Fibroblast of villous mesenchyme (primary cell): Measurements from ENCODE around the gene ANKRD27. TPM values are rescaled to one million over a fixed set of nuclear protein-coding genes. Genes with fewer than 3 reads are reported as not detected.

Experiments
- DNase-seq: peaks from one replicate; pipeline ENCODE4 v3.0.0-alpha.2; 2010; ENCODE audit warnings: low read depth
- H3K4me3 ChIP-seq: 2 replicates; pipeline ENCODE4 v1.5.1; 2011; ENCODE audit warnings: low read depth, mild to moderate bottlenecking, low read length
- total RNA-seq: library from RNA; depleted of rRNA; stranded (reverse); fragments of >200 nt; gene quantifications from 2 replicates; pipeline ENCODE4 v1.2.3, GENCODE V29; 2012
- TF ChIP-seq, protein P1 (sequence below): IDR thresholded peaks from 2 replicates; pipeline ENCODE4 v1.5.1; 2012; ENCODE audit warnings: low read depth, mild to moderate bottlenecking, low read length; ENCODE audit not compliant: insufficient read depth

The ANKRD27 gene
- total RNA-seq, 1 donor, result 37.1 TPM

DNA sequence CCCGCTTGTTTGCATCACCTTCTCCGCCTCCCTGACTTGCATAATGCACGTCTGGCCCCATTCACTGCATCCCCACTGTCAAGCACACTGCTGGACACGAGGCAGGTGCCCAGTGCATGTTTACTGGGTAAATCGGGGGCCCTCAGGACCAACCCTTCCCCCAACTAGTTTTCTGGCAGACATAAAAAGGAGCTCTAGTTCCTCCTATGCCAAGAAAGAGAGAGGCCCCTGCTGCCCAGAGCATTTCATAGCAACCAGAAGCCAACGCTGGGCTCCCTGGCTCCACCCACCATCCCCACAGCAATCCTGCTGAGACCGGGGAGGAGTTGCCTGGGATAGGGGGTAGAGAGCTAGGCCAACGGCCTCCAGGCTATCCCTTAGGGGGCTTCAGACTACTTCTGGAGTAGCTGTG, 23.2 kb downstream of the ANKRD27 start:
- TF ChIP-seq, protein P1, sequence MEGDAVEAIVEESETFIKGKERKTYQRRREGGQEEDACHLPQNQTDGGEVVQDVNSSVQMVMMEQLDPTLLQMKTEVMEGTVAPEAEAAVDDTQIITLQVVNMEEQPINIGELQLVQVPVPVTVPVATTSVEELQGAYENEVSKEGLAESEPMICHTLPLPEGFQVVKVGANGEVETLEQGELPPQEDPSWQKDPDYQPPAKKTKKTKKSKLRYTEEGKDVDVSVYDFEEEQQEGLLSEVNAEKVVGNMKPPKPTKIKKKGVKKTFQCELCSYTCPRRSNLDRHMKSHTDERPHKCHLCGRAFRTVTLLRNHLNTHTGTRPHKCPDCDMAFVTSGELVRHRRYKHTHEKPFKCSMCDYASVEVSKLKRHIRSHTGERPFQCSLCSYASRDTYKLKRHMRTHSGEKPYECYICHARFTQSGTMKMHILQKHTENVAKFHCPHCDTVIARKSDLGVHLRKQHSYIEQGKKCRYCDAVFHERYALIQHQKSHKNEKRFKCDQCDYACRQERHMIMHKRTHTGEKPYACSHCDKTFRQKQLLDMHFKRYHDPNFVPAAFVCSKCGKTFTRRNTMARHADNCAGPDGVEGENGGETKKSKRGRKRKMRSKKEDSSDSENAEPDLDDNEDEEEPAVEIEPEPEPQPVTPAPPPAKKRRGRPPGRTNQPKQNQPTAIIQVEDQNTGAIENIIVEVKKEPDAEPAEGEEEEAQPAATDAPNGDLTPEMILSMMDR, result no peak
- DNase-seq, result peak; percentile 13
- H3K4me3 ChIP-seq, result no peak overlapping the region

DNA sequence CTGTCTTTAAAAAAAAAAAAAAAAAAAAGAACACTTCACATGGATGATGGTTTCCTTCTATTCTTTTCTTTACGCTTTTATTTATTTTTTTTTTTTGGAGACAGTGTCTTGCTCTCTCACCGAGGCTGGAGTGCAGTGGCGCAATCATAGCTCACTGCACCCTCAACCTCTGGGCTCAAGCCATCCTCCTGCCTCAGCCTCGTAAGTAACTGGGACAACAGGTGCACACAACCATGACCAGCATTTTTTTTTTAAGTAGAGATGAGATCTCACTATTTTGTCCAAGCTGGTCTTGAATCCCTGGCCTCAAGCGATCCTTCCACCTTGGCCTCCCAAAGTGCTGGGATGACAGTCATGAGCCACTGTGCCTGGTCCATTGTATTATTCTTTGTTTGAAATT, 24.3 kb downstream of the ANKRD27 start:
- no peak overlapping the region for H3K4me3 ChIP-seq
- no peak for DNase-seq
- TF ChIP-seq, protein P1, result no peak

DNA sequence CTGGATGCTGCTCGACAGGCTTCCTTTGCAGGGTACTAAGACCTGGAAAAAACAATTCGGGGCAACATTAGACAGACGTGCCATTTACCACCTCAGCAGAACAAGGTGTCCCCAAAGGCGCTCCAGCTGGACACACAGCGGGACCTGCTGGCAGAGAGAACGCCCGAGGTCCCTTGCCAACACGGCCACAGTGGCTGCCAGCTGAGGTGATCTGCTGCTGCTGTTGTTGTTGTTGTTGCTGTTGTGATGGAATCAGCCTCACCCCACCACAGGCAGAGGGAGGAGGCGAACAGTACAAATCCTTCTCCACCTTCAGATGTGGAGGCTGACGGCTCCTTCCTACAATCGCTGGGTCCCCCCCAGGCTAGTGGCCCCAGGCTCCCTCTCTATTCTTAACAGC, 25.2 kb downstream of the ANKRD27 start:
- no peak for DNase-seq

DNA sequence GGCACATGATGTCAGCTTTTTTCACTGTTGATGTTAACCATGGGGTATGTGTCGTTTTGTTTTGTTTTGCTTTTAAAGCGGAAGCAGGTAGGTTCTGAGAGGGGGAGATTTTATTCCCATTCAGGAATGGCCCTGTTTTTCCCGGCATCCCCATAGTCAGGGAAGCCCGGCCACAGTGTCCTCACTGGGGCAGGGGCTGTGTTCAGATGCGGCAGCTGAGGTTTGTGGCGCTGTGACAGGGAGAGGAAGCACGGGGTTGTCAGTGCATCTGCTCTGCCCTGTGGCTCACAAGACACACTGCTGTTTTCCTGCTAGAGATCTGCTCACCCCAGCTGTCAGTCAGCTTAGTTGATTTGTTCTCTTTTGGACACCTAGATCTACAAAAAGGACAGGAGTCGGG, 27.6 kb downstream of the ANKRD27 start:
- TF ChIP-seq, protein P1, result no peak

More for the DNA sequence above, 25.2 kb downstream of the ANKRD27 start:
- no peak overlapping the region for H3K4me3 ChIP-seq
- TF ChIP-seq, protein P1, result no peak

DNA sequence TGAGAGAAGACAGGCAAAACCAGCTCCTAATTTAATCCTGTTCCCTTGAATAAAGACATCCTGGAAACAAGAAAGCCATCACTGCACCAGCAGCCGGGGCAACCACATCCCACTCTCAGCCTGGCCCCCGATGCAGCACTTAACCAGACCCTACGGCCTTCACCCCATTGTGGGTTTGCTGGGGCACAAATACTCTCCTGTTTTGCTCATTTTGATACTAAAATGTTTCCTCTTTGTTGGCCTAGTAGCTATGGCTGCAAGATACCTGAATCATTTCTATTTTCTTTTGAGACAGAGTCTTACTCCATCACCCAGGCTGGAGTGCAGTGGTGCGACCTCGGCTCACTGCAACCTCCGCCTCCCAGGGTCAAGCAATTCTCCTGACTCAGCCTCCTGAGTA, 28.4 kb downstream of the ANKRD27 start:
- TF ChIP-seq, protein P1, result no peak
- no peak overlapping the region for H3K4me3 ChIP-seq
- no peak for DNase-seq

More for the DNA sequence above, 27.6 kb downstream of the ANKRD27 start:
- no peak for DNase-seq
- no peak overlapping the region for H3K4me3 ChIP-seq

DNA sequence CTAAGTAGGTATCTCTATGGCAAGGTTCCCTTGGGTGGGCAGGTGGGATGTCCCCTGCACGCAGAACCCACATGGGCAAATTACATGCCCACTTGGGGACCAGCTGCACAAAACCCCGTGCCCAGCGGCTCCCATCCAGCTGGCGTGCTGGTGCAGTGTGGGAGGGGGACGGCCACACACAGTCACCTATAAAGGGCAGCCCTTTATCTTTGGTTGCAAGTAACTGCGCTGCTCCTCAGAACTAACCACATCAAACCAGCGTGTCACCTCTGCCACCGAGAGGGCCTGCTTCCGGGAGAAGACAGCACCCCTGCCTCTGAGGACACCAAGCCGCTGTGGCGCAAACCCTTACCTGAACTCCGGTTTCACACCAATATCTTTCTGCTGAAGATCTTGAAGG, 32.2 kb downstream of the ANKRD27 start:
- TF ChIP-seq, protein P1, result no peak

DNA sequence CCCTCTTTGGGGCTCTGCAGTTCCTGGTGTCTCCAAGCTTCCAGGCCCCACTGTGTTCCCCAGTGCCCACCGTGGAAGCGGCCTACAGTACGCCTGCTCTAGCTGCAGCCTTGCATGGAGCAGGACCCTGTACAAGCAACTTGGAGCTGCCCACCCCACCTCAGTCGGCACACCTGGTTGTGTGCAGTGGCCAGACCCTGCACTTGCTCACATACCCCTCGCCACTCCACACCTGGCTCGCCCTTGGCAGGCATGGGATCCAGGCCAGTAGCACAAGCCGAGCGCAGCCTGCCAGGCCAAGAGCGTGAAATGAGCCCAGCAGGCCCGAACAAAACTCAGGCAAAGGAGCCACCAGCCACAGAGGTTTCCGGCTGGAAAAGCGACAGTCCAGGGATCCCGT, 36.4 kb downstream of the ANKRD27 start:
- no peak overlapping the region for H3K4me3 ChIP-seq
- TF ChIP-seq, protein P1, result no peak
- DNase-seq, result no peak

More for the DNA sequence above, 32.2 kb downstream of the ANKRD27 start:
- no peak overlapping the region for H3K4me3 ChIP-seq
- DNase-seq, result no peak
